Activated CD4-positive, CD25-positive, alpha-beta regulatory T cell treated with anti-CD3 and anti-CD28 coated beads, Interleukin-2, amount 50 U/mL, for 72 hours (primary cell): ENCODE data around the gene DLAT.
A peak's percentile ranks its signal among the peaks of the same experiment; 100 is the strongest.
"Not testable (repeated sequence)": the region's sequence is repeated elsewhere in the genome, so short reads cannot be mapped to it uniquely, and the experiment has no call there.

Experiments used
- DNase-seq: peaks from one replicate; pipeline ENCODE4 v3.0.0; 2021

The DLAT gene

DNA sequence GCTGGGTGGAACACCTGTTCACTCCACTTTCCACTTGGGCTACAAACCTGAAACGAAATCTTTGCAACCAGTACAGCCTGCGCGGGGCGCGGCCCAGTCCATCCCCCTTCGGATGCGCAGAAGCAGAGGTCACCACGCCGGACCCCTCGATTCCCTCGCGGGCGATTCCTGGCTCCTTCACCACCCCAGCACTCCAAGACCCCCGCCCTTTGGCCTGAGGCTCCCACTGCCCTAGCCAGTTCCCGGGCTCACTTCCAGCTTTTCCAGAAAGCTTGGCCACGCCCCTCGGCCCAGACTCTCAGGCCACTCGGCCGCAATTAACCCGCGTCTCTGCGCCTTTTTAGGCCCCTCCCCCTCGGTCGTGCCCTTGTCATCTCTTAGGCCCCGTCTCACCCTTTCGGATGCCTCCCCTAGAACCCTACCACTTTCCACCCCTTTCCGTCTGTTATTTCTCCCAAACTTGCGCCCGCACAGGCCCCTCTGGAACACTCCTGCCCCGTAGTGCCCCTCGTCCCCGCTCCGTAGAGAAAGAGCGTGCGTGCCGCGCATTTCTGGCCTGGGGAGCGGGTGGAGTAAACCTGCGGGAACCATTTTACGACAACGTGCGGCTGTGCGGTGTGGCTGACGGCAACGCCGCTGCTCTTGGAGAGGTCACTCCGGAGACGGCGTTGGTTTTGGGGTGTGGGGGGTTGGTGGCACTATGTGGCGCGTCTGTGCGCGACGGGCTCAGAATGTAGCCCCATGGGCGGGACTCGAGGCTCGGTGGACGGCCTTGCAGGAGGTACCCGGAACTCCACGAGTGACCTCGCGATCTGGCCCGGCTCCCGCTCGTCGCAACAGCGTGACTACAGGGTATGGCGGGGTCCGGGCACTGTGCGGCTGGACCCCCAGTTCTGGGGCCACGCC, at the start of gene DLAT:
Gene DLAT (plus strand): TSS at position 636 of the 906 bp plus-strand sequence. CDS start 65 bp downstream, at position 701.
- peak; percentile 88 for DNase-seq

GRCh38 chr11:111976119-111976766, 49.0 kb upstream of the DLAT start:
- DNase-seq = no peak

DNA sequence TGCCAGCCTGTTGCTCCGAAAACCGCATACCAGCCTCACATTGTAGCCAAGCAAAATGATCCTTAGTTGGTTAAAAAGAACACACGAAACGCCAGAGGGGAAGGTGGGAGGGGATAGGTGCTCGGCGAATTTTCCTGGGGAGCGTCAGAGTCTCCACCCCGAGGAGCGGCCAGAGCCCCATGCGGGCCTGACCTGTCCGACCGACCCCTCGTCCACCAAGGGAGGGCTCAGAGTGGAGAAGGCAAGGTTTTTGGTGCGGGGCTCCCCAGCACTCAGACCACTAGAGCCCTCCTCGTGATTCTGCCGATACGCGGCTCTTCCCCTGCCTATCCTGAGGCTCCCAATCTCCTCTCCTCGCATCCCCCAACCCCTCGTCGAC, 48.5 kb upstream of the DLAT start:
- DNase-seq = no peak

DNA sequence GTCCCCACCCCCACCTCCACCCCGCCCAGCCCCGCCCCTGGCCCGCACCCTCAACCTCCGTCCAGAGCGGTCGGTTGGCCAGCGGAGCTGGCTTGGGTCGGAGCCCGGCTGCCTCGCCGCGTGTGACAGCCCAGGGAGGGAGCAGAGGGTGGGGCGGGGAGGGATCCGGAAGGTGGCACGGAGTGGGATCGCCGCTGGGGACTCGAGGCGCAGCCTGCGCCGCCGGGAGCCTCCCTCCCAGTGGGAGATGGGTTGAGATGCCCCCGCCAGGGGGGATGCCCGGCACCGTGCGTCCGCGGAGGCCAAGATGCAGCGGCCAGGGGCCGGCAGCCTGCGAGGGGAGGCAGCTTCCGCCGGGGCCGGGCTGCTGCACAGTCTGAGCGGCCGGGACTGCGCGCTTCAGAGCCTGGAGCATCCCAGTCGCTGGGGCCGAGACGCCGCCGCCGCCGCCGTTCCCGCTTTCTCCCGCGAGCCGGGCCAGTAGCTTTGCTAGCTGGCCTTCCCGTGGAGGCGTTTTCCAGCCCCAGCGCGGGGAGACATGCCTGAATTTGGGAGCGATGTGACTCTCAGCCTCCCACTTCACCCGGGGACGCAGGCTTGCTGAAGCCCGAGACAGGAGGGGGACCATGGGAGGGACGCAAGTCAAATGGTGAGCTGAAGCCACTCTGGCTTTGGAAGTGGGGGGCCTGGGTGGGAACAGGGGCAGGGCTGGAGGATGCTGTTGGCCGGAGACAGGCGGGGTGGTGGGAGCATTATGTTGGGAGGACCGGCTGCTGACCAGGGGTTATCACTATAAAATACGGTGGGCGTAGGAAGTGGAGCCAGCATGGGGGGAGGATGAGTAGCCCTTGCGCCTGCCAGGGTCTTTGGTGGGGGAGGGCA, 47.8 kb upstream of the DLAT start:
- peak; percentile 33 for DNase-seq

DNA sequence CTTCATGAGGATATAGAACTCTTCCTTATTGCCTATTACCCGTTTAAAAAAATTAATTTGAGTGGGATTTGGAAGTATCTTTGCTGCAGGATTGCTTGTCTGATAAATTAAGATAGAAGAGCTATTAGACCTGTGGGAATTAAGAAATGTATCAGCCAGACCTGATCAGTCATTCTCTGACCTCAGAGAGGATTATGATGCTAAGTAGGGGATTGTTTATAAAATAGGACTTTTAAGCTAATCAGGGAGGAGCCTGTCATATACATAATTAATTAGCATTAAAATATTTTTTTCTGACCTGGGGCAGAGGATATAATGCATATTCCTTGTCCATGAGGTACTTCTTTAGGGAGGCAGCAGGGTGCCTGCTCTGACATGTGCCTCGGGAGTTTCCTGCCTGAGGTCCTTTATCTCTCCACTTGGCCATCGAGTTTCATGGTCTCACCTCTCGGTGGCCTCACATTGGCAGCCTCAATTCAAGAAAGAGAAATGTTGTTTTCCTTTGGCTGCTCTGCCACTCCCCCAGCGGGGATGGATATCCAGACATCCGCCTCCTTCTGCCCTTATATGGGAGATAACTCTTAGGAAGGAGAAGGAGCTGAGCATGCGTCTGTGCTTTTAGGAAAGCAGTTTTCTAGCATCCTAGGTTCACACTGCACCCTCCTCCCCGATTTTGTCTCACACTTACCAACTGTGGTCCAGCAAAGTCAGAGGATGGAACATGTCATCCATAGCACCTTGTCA, 47.0 kb upstream of the DLAT start:
- no peak for DNase-seq

- DNase-seq = no peak
Observed at GRCh38 chr11:111980062-111980461, 45.1 kb upstream of the DLAT start.

- DNase-seq = no peak
Observed at GRCh38 chr11:111981270-111981669, 43.9 kb upstream of the DLAT start.

- no peak for DNase-seq
Observed at GRCh38 chr11:111982019-111982464, 43.2 kb upstream of the DLAT start.

DNA sequence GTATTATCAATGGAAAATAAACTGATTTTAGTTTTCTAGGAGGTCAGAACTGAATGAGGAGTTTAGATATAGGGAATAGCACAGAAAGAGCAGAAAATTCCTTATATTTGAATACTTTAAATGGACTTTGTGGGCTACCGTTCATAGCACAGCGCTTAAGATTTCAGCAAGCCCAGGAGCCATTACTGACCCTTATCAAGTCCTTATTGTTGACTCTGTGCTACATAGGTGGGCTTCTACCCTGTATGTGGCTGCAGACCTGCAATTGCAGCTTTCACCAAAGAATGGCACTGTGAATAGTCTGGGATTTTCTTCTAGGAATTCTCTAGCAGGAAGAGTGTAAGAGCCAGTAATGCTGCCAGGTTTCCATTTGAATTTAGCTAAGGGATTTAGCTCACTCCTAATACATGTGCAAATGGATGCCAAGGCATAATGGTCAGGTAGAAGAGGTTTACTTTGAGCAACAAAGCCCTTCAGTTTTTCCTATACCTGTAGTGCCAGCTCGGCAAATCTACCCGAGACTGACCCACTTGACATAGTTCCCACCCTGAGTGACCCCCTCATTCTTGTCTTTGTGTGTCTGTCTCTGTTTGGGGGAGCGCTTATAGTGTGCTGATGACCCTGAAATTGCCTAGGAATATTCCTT, 42.5 kb upstream of the DLAT start:
- DNase-seq = no peak

DNA sequence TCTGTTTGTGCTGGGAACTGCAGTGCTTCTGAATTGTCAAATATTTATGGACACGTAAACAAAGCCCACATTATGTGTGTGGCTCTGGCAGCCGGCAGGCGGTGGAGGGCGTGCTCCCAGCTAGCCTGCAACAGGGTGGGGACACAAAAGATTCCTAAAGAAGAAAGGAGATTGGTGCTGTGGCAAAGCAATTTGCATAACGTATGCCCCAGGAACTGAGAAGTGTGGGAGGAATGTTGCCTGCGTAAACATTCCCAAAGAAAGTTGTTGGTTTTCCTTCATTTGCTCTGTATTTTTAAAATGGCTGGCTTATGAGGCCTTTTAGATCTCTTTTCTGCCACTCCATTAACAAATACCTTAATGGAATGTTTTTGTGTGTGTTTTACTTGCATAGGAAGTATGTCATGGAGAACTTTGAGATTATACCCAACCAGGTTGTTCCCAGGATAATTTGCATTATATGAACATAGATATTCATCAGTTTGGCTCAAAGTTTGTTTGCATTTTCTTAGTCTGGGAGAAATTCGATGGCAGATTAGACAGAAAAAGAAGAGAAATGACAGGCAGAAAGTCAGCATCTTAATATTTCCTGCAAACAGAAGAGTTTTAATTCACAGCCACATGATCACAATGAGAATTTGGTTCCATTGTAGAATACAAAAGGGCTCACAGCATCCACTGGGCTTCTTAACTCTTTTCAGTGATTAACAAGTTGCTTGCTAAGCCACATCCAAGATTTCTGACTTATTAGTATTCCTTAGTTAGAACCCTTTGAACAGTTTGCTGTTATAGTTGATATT, 41.8 kb upstream of the DLAT start:
- no peak for DNase-seq

- DNase-seq = no peak
Observed at GRCh38 chr11:111986589-111986988, 38.6 kb upstream of the DLAT start.

- DNase-seq = no peak
Observed at GRCh38 chr11:111990381-111990780, 34.8 kb upstream of the DLAT start.

GRCh38 chr11:111992206-111992855, 32.9 kb upstream of the DLAT start:
- DNase-seq = no peak

DNA sequence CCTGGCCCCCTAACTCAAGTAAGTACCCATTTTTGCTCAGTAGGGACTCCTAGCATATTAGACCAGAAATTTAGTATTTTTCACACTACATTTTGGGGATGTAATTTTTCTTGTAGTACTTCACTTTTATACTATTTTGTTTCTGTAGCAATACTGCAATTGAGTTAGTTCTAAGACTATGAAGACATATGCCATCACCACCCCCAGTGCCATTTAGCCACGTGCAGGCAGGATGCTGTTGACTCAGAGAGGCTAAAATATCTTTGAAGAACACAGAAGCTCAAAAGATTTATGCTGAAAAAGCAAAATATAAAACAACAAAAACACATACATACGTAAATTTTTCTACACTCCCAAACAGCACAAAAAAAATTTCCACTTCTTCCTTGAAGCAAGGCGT, 29.1 kb upstream of the DLAT start:
- no peak for DNase-seq

- not testable (repeated sequence) for DNase-seq
Observed at GRCh38 chr11:111996669-111997068, 28.5 kb upstream of the DLAT start.

GRCh38 chr11:111999111-111999510, 26.1 kb upstream of the DLAT start:
- no peak for DNase-seq

DNA sequence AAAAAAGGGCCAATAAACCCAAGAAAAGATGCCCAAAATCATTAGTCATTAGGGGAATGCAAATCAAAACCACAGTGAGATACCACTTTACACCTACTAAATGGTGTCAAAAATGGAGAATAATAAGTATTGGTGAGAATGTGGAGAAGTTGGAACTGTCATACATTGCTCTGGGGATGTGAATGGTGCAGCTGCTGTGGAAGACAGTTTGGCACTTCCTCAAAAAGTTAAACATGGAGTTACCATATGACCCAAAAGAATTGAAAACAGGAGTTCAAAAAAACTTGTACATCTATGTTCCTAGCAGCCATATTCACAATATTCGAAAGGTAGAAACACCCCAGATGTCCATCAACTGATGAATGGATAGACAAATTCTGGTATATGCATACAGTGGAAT, 24.5 kb upstream of the DLAT start:
- no peak for DNase-seq

DNA sequence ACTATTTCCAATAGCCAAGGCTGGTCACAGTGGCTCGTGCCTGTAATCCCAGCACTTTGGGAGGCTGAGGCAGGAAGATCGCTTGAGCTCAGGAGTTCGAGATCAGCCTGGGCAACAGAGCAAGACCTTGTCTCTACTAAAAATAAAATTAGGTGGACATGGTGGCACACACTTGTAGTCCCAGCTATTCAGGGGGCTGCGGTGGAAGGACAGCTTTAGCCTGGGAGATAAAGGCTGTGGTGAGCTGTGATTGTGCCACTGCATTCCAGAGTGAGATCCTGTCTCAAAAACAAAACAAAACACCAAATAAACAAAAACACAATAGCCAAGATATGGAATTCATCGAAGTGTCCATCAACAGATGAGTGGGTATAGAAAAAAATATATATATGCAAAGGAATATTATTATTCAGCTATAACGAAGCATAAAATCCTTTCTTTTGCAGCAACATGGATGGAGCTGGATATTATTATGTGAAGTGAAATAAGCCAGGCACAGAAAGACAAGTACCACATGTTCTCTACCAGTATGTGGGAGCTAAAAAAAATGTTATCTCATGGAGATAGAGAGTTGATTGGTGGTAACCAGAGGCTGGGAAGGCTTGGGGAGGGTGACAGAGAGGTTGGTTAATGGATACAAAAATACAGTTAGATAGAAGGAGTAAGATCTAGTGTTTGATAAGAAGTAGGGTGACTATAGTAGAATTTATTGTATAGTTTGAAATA, 22.6 kb upstream of the DLAT start:
- DNase-seq = no peak

- DNase-seq = no peak
Observed at GRCh38 chr11:112004389-112004788, 20.8 kb upstream of the DLAT start.
